HG03439 (cell line): ENCODE data around the gene RPS6KA4.

ENCODE experiments used
- ATAC-seq: cut with Tn5 transposase; IDR thresholded peaks from one replicate; pipeline ENCODE4 v1.9.1; 2021; ENCODE audit warnings: mild to moderate bottlenecking, moderate library complexity; ENCODE audit not compliant: unreplicated experiment

Gene RPS6KA4

GRCh38 chr11:64362339-64362738 is 3.4 kb downstream of the RPS6KA4 start:
- ATAC-seq: no peak

GRCh38 chr11:64364435-64364834 is 5.5 kb downstream of the RPS6KA4 start:
- no peak for ATAC-seq

GRCh38 chr11:64364911-64365310 is 5.9 kb downstream of the RPS6KA4 start:
- no peak for ATAC-seq

GRCh38 chr11:64366751-64367150 is 7.8 kb downstream of the RPS6KA4 start:
- no peak for ATAC-seq

GRCh38 chr11:64367931-64368672 is 9.1 kb downstream of the RPS6KA4 start:
- ATAC-seq: no peak

- no peak for ATAC-seq
These were observed 9.7 kb downstream of the RPS6KA4 start for GRCh38 chr11:64368673-64369074.

- no peak for ATAC-seq
These were observed 10.8 kb downstream of the RPS6KA4 start for GRCh38 chr11:64369440-64370421.

- ATAC-seq: no peak
These were observed 12.2 kb downstream of the RPS6KA4 start for GRCh38 chr11:64371201-64371600.

- no peak for ATAC-seq
These were observed 13.1 kb downstream of the RPS6KA4 start for GRCh38 chr11:64372021-64372420.

GRCh38 chr11:64372802-64373597 is 14.0 kb downstream of the RPS6KA4 start:
- no peak for ATAC-seq

GRCh38 chr11:64373598-64373974 is 14.6 kb downstream of the RPS6KA4 start:
- ATAC-seq: no peak

GRCh38 chr11:64376071-64376470 is 17.1 kb downstream of the RPS6KA4 start:
- ATAC-seq: no peak

- no peak for ATAC-seq
These were observed 19.4 kb downstream of the RPS6KA4 start for GRCh38 chr11:64378335-64378880.

- no peak for ATAC-seq
These were observed 20.2 kb downstream of the RPS6KA4 start for GRCh38 chr11:64379160-64379559.

- no peak for ATAC-seq
These were observed 21.1 kb downstream of the RPS6KA4 start for GRCh38 chr11:64379817-64380709.

GRCh38 chr11:64381350-64381749 is 22.4 kb downstream of the RPS6KA4 start:
- no peak for ATAC-seq

GRCh38 chr11:64382047-64382446 is 23.1 kb downstream of the RPS6KA4 start:
- no peak for ATAC-seq

- ATAC-seq: no peak
These were observed 23.6 kb downstream of the RPS6KA4 start for GRCh38 chr11:64382586-64382985.

GRCh38 chr11:64383580-64383979 is 24.6 kb downstream of the RPS6KA4 start:
- ATAC-seq: no peak
